Measurements from ENCODE around the gene ITGB5. TPM values are rescaled to one million over a fixed set of nuclear protein-coding genes. Genes with fewer than 3 reads are reported as not detected.

The ITGB5 gene
- total and polyA plus RNA-seq, 4 donors: 16.9 to 66.6 (median 48.0) TPM

DNA sequence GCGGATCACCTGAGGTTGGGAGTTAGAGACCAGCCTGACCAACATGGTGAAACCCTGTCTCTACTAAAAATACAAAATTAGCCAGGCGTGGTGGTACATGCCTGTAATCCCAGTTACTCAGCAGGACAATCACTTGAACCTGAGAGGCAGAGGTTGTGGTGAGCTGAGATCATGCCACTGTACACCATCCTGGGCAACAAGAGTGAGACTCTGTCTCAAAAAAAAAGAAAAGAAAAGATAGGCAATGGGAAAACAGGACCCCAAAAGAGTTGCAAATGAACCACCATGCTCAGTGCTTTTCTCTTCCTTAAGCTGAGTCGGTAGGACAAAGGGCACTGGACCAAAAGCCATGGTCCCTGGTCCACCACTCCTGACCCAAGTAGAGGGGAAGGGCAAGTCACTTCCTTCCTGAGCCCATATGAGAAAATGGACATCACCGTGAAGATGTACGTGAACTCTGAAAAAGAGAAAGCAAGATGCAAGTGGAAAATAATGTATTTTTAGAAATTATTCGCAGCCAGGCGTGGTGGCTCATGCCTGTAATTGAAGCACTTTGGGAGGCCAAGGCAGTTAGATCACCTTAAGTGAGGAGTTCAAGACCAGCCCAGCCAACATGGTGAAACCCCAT is 2.6 kb downstream of the ITGB5 start:
- DNase-seq (ENCODE audit: low spot score): no peak
- peaks cover 4 to 11% (median 7%) of the 10 kb centered on the region in 4 donors for H3K4me1 ChIP-seq (ENCODE audit: control insufficient read depth in 4 of 4, insufficient read depth in 4 of 4, low read length in 3 of 4)
- TF ChIP-seq EGR1 (IDR thresholded peaks at IDR 0.05; ENCODE audit: low read depth in 2 of 2) (no peak), RXRA (IDR thresholded peaks at IDR 0.05) (peak in 1 of 2 donors; percentile 36), NR2F2 (IDR thresholded peaks at IDR 0.05) (peak; percentile 30)
- H3K9me3 ChIP-seq (ENCODE audit: control insufficient read depth in 4 of 4, low read length in 3 of 4): no peaks in the 10 kb centered on the region
- no peak overlapping the region for H3K9ac ChIP-seq (ENCODE audit: low read depth in 1 of 2, low read length in 2 of 2)
- no peak overlapping the region for H3K27ac ChIP-seq (ENCODE audit: low read depth in 1 of 2, low read length in 2 of 2)
- H3K27me3 ChIP-seq (ENCODE audit: control insufficient read depth in 4 of 4, insufficient read depth in 4 of 4, low read length in 3 of 4): no peaks in the 10 kb centered on the region
- 80% methylated on average over 7 of the region's 7 CpGs for WGBS
- H3K36me3 ChIP-seq (ENCODE audit: control insufficient read depth in 4 of 4, insufficient read depth in 3 of 4, low read depth in 1 of 4, low read length in 3 of 4): no peaks in the 10 kb centered on the region
- H3K4me3 ChIP-seq (ENCODE audit: low read depth in 1 of 3, low read length in 3 of 3): no peak overlapping the region

DNA sequence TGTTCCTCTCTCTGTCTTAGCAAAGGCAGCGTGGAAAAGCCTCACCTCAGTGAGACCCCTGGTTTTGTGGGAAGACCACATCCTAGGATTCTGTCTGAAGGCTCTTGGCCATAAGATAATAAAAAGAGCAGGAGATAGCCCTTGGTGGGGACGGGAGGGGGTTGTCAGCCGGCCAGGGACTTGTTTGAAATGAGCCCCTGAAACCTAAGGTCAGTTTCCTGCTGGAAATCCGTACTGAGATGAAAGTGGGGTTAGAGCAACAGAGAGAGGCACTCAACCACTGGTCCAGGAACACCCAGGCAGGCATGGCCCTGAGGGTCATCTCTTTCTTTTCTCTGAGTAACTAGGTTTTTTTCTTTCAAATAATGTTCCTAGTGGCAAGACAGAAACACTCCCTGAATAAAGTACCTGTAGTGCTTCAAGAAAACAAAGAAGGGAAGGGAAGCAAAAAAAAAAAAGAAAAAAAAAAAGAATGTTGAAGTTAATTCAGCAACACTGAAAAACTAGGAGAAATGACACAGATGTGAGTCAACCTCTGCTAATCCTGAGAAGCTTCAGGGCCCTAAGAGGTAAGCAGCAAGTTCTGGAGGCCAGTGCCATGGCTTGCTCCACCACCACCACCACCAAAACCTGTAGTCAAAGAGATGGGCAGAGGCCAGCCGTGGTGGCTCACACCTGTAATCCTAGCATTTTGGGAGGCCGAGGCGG is 3.2 kb downstream of the ITGB5 start:
- H3K36me3 ChIP-seq (ENCODE audit: control insufficient read depth in 4 of 4, insufficient read depth in 3 of 4, low read depth in 1 of 4, low read length in 3 of 4): no peaks in the 10 kb centered on the region
- no peak overlapping the region for H3K9ac ChIP-seq (ENCODE audit: low read depth in 1 of 2, low read length in 2 of 2)
- no peaks in the 10 kb centered on the region for H3K27me3 ChIP-seq (ENCODE audit: control insufficient read depth in 4 of 4, insufficient read depth in 4 of 4, low read length in 3 of 4)
- TF ChIP-seq, protein P1, sequence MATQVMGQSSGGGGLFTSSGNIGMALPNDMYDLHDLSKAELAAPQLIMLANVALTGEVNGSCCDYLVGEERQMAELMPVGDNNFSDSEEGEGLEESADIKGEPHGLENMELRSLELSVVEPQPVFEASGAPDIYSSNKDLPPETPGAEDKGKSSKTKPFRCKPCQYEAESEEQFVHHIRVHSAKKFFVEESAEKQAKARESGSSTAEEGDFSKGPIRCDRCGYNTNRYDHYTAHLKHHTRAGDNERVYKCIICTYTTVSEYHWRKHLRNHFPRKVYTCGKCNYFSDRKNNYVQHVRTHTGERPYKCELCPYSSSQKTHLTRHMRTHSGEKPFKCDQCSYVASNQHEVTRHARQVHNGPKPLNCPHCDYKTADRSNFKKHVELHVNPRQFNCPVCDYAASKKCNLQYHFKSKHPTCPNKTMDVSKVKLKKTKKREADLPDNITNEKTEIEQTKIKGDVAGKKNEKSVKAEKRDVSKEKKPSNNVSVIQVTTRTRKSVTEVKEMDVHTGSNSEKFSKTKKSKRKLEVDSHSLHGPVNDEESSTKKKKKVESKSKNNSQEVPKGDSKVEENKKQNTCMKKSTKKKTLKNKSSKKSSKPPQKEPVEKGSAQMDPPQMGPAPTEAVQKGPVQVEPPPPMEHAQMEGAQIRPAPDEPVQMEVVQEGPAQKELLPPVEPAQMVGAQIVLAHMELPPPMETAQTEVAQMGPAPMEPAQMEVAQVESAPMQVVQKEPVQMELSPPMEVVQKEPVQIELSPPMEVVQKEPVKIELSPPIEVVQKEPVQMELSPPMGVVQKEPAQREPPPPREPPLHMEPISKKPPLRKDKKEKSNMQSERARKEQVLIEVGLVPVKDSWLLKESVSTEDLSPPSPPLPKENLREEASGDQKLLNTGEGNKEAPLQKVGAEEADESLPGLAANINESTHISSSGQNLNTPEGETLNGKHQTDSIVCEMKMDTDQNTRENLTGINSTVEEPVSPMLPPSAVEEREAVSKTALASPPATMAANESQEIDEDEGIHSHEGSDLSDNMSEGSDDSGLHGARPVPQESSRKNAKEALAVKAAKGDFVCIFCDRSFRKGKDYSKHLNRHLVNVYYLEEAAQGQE (IDR thresholded peaks at IDR 0.05): no peak
- TF ChIP-seq RXRA (IDR thresholded peaks at IDR 0.05) (no peak), FOXA2 (IDR thresholded peaks at IDR 0.05) (no peak), RAD21 (IDR thresholded peaks at IDR 0.05) (no peak), FOXA1 (IDR thresholded peaks at IDR 0.05) (no peak), YY1 (IDR thresholded peaks at IDR 0.05) (no peak), EGR1 (IDR thresholded peaks at IDR 0.05; ENCODE audit: low read depth in 2 of 2) (no peak), GABPA (IDR thresholded peaks at IDR 0.05 in 1 of 2, conservative IDR thresholded peaks at IDR 0.05 in 1 of 2) (no peak)
- TF ChIP-seq, protein P2, sequence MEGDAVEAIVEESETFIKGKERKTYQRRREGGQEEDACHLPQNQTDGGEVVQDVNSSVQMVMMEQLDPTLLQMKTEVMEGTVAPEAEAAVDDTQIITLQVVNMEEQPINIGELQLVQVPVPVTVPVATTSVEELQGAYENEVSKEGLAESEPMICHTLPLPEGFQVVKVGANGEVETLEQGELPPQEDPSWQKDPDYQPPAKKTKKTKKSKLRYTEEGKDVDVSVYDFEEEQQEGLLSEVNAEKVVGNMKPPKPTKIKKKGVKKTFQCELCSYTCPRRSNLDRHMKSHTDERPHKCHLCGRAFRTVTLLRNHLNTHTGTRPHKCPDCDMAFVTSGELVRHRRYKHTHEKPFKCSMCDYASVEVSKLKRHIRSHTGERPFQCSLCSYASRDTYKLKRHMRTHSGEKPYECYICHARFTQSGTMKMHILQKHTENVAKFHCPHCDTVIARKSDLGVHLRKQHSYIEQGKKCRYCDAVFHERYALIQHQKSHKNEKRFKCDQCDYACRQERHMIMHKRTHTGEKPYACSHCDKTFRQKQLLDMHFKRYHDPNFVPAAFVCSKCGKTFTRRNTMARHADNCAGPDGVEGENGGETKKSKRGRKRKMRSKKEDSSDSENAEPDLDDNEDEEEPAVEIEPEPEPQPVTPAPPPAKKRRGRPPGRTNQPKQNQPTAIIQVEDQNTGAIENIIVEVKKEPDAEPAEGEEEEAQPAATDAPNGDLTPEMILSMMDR (IDR thresholded peaks at IDR 0.05; ENCODE audit: low read depth, low read length, missing input control): no peak
- H3K9me3 ChIP-seq (ENCODE audit: control insufficient read depth in 4 of 4, low read length in 3 of 4): no peaks in the 10 kb centered on the region
- peaks cover 4 to 17% (median 13%) of the 10 kb centered on the region in 4 donors for H3K4me1 ChIP-seq (ENCODE audit: control insufficient read depth in 4 of 4, insufficient read depth in 4 of 4, low read length in 3 of 4)
- WGBS: 79% methylated on average over 7 of the region's 7 CpGs
- no peak for DNase-seq (ENCODE audit: low spot score)
- no peak overlapping the region for H3K27ac ChIP-seq (ENCODE audit: low read depth in 1 of 2, low read length in 2 of 2)
- H3K4me3 ChIP-seq (ENCODE audit: low read depth in 1 of 3, low read length in 3 of 3): no peak overlapping the region

Data from liver (tissue), 9 donors.